ENCODE data around the gene PDLIM1. TPM values are rescaled to one million over a fixed set of nuclear protein-coding genes. Genes with fewer than 3 reads are reported as not detected.
A peak's percentile ranks its signal among the peaks of the same experiment; 100 is the strongest.

PDLIM1 gene, protein sequence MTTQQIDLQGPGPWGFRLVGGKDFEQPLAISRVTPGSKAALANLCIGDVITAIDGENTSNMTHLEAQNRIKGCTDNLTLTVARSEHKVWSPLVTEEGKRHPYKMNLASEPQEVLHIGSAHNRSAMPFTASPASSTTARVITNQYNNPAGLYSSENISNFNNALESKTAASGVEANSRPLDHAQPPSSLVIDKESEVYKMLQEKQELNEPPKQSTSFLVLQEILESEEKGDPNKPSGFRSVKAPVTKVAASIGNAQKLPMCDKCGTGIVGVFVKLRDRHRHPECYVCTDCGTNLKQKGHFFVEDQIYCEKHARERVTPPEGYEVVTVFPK
- total RNA-seq = 100 to 1,000 TPM in 1 of 4 donors, 10 to 100 TPM in 3; 59.5 to 142 (median 79.2) TPM

- H3K27me3 ChIP-seq = peaks cover 0 to 9% (median 0%) of the 10 kb centered on the region in 4 donors
- no peaks in the 10 kb centered on the region for H3K9me3 ChIP-seq
- peak in 3 of 4 donors; percentile 69 to 93 (median 88) for TF ChIP-seq POLR2A (IDR thresholded peaks at IDR 0.05)
- TF ChIP-seq, protein P1, sequence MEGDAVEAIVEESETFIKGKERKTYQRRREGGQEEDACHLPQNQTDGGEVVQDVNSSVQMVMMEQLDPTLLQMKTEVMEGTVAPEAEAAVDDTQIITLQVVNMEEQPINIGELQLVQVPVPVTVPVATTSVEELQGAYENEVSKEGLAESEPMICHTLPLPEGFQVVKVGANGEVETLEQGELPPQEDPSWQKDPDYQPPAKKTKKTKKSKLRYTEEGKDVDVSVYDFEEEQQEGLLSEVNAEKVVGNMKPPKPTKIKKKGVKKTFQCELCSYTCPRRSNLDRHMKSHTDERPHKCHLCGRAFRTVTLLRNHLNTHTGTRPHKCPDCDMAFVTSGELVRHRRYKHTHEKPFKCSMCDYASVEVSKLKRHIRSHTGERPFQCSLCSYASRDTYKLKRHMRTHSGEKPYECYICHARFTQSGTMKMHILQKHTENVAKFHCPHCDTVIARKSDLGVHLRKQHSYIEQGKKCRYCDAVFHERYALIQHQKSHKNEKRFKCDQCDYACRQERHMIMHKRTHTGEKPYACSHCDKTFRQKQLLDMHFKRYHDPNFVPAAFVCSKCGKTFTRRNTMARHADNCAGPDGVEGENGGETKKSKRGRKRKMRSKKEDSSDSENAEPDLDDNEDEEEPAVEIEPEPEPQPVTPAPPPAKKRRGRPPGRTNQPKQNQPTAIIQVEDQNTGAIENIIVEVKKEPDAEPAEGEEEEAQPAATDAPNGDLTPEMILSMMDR (IDR thresholded peaks at IDR 0.05) = peak in 5 of 6 experiments; percentile 16 to 60 (median 39)
- 1% methylated on average over 14 of the region's 119 CpGs; no CpG with 5 or more reads in 1 of the 2 donors for WGBS, 2 donors
- H3K36me3 ChIP-seq = no peaks in the 10 kb centered on the region
- peak within 1 kb of the TSS; percentile 62 to 98 (median 75) for H3K4me3 ChIP-seq
- peak within 1 kb of the TSS; percentile 89 to 96 (median 94) for H3K27ac ChIP-seq
- peaks cover 18 to 69% (median 40%) of the 10 kb centered on the region in 3 donors for H3K4me1 ChIP-seq
- DNase-seq = peak; percentile 16
- intact Hi-C loops (cut with DNase I) = no loop called here
These were observed at the start of gene PDLIM1 for GRCh38 chr10:95290461-95291364. TSS of gene PDLIM1 (minus strand) at chr10:95291003. CDS start at chr10:95290915, 88 bp downstream.

DNA sequence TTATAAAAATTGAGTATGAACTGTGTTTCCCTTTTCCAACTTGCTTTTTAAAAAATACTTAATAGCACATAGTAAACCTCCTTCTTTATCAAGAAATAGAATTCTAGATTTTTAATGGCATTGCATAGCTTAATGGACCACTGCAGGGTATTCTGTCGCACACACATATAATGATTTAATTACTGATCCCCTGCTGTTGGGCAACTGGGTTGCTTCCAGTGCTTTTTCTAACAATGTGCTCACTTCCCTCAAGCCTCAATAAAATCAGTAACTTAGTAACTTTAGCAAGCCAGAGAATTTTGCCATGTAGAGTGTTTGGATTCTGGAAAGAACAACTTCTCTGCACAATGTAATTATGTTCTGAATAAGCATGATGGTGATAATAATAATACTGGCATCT, 49.1 kb upstream of the PDLIM1 start:
- peaks cover 0 to 27% (median 19%) of the 10 kb centered on the region in 3 donors for H3K4me1 ChIP-seq
- DNase-seq = no peak
- no peaks in the 10 kb centered on the region for H3K27me3 ChIP-seq
- TF ChIP-seq, protein P1 (IDR thresholded peaks at IDR 0.05) = no peak
- TF ChIP-seq POLR2A (IDR thresholded peaks at IDR 0.05) = no peak
- no peak overlapping the region for H3K27ac ChIP-seq
- WGBS, 2 donors = 96 to 100% methylated on average over 1 of the region's 1 CpG
- no peaks in the 10 kb centered on the region for H3K9me3 ChIP-seq
- no peak overlapping the region for H3K4me3 ChIP-seq
- H3K36me3 ChIP-seq = peaks cover 0 to 11% (median 0%) of the 10 kb centered on the region in 3 donors
- intact Hi-C loops (cut with DNase I) = no loop called here

GRCh38 chr10:95337423-95338160, 46.8 kb upstream of the PDLIM1 start:
- H3K9me3 ChIP-seq = no peaks in the 10 kb centered on the region
- peak overlapping the region in 3 of 4 donors; percentile 18 to 80 (median 25) for H3K27ac ChIP-seq
- H3K27me3 ChIP-seq = no peaks in the 10 kb centered on the region
- intact Hi-C loops (cut with DNase I) = no loop called here
- no peak overlapping the region for H3K4me3 ChIP-seq
- peaks cover 0 to 37% (median 21%) of the 10 kb centered on the region in 3 donors for H3K4me1 ChIP-seq
- DNase-seq = no peak
- H3K36me3 ChIP-seq = peaks cover 0 to 11% (median 0%) of the 10 kb centered on the region in 3 donors
- 86 to 87% methylated on average over 10 of the region's 10 CpGs for WGBS, 2 donors
- no peak for TF ChIP-seq POLR2A (IDR thresholded peaks at IDR 0.05)
- TF ChIP-seq, protein P1 (IDR thresholded peaks at IDR 0.05) = no peak

DNA sequence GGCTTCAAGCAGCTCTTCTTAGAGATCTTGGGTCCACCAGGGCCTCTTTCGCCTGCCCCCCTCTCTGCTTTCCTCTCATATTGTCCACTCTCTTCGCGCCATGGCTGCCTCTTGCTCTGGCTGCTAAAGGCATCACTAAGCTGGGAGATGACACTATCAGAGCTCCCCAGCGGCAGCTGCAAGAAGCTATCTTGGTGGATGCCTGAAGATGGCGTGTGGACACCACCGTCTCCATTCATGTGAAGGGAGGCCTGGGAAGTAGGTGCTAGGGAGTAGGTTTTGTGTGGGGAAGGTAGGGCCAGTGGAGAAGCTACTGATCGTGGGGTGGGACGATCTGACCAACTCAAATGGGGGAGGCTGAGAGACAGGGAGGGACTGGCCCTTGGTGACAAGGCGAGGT, 45.9 kb upstream of the PDLIM1 start:
- 79 to 94% methylated on average over 2 to 8 of the region's 9 CpGs for WGBS, 2 donors
- Histone ChIP-seq H3K4me3 (no peak overlapping the region), H3K27ac (peak overlapping the region in 3 of 4 donors; percentile 80 to 89 (median 82)), H3K36me3 (peaks cover 0 to 11% (median 0%) of the 10 kb centered on the region in 3 donors), H3K9me3 (no peaks in the 10 kb centered on the region), H3K4me1 (peaks cover 0 to 33% (median 16%) of the 10 kb centered on the region in 3 donors), H3K27me3 (no peaks in the 10 kb centered on the region)
- no peak for DNase-seq
- intact Hi-C loops (cut with DNase I) = no loop called here
- TF ChIP-seq, protein P1 (IDR thresholded peaks at IDR 0.05) = no peak
- TF ChIP-seq POLR2A (IDR thresholded peaks at IDR 0.05) = no peak
